Activated T-helper 17 cell treated with anti-CD3 and anti-CD28 coated beads, Interleukin-2, amount 50 U/mL, for 72 hours (primary cell): ENCODE data around the gene CHST8. TPM values are rescaled to one million over a fixed set of nuclear protein-coding genes. Genes with fewer than 3 reads are reported as not detected.
"Not testable (repeated sequence)": the region's sequence is repeated elsewhere in the genome, so short reads cannot be mapped to it uniquely, and the experiment has no call there.

Source experiments
- ATAC-seq: fragments of 150-1000 bp; cut with Tn5 transposase; replicated peaks from 2 replicates; pipeline ENCODE4 v1.10.0; 2021; ENCODE audit warnings: mild to moderate bottlenecking, moderate library complexity
- H3K27ac Mint-ChIP-seq: one replicate; pipeline ENCODE4 v1.8.0; 2022; ENCODE audit warnings: mixed read lengths
- H3K27me3 Mint-ChIP-seq: one replicate; pipeline ENCODE4 v1.8.0; 2022; ENCODE audit warnings: mixed read lengths
- H3K36me3 Mint-ChIP-seq: one replicate; pipeline ENCODE4 v1.8.0; 2022; ENCODE audit warnings: low read depth, mild to moderate bottlenecking, mixed read lengths
- H3K4me1 Mint-ChIP-seq: one replicate; pipeline ENCODE4 v1.8.0; 2022; ENCODE audit warnings: mixed read lengths
- H3K4me3 Mint-ChIP-seq: one replicate; pipeline ENCODE4 v1.8.0; 2022; ENCODE audit warnings: mild to moderate bottlenecking, mixed read lengths
- H3K9me3 Mint-ChIP-seq: one replicate; pipeline ENCODE4 v1.8.0; 2022; ENCODE audit warnings: mixed read lengths
- total RNA-seq, 2 donors: library from RNA; stranded (reverse); gene quantifications; one replicate each; pipeline ENCODE4 v1.2.3, GENCODE V29; 2022

The CHST8 gene
- total RNA-seq, 2 donors from 2014 or later, result not detected

DNA sequence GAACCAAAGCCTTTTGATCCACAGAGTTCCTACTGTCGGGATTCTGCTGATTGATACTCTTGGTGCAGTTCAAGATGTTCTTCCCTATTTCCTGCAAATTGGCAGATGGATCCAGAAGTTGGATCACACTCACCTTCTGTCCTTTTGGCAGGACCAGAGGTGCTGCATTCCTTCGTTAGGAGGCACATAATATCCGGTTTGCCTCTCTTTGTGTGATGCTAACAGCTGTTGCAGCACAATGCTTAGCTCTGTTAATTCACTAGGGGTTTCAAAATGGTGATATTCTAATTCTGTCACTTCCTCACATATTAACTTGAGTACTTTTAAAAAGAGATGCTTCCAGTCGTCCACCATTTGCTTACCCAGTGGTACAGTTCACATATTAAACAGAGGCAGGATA is 15.2 kb upstream of the CHST8 start:
- peaks cover 31% of the 10 kb centered on the region for H3K27me3 Mint-ChIP-seq
- H3K9me3 Mint-ChIP-seq, result peaks cover 16% of the 10 kb centered on the region
- H3K27ac Mint-ChIP-seq, result no peak overlapping the region
- H3K4me3 Mint-ChIP-seq, result no peak overlapping the region
- no peak for ATAC-seq
- no peaks in the 10 kb centered on the region for H3K4me1 Mint-ChIP-seq
- no peaks in the 10 kb centered on the region for H3K36me3 Mint-ChIP-seq

GRCh38 chr19:33609353-33609752 is 12.4 kb upstream of the CHST8 start:
- peaks cover 8% of the 10 kb centered on the region for H3K9me3 Mint-ChIP-seq
- ATAC-seq, result no peak
- H3K4me1 Mint-ChIP-seq, result no peaks in the 10 kb centered on the region
- no peak overlapping the region for H3K27ac Mint-ChIP-seq
- no peak overlapping the region for H3K4me3 Mint-ChIP-seq
- no peaks in the 10 kb centered on the region for H3K36me3 Mint-ChIP-seq
- H3K27me3 Mint-ChIP-seq, result peaks cover 36% of the 10 kb centered on the region

- Mint-ChIP-seq H3K27ac (no peak overlapping the region), H3K4me3 (no peak overlapping the region), H3K4me1 (no peaks in the 10 kb centered on the region), H3K27me3 (peaks cover 39% of the 10 kb centered on the region), H3K9me3 (peaks cover 8% of the 10 kb centered on the region), H3K36me3 (no peaks in the 10 kb centered on the region)
- no peak for ATAC-seq
Measured at GRCh38 chr19:33610588-33610987, 11.2 kb upstream of the CHST8 start.

GRCh38 chr19:33612928-33613619 is 8.7 kb upstream of the CHST8 start:
- peaks cover 31% of the 10 kb centered on the region for H3K27me3 Mint-ChIP-seq
- ATAC-seq, result no peak
- peaks cover 8% of the 10 kb centered on the region for H3K9me3 Mint-ChIP-seq
- no peaks in the 10 kb centered on the region for H3K36me3 Mint-ChIP-seq
- H3K4me1 Mint-ChIP-seq, result no peaks in the 10 kb centered on the region
- H3K4me3 Mint-ChIP-seq, result no peak overlapping the region
- H3K27ac Mint-ChIP-seq, result no peak overlapping the region

DNA sequence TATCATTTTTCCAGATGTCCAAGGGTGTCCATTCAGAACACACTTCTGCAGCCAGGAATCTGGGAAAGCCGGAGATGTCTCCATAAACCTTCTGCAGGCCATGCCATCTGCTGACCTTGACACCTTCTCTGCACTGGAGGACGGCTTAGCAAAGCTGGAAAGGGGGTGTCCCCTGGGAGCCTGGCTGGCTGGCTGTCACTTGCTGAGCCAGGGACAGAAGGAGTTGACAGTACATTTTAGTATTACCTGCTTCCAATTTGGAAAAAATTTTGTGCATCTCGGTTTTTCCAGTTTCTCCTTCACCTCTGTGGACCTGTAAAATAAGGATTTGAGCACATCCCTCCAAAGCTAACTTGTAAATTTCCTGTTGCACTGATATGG is 8.1 kb upstream of the CHST8 start:
- Mint-ChIP-seq H3K4me3 (no peak overlapping the region), H3K36me3 (no peaks in the 10 kb centered on the region), H3K27ac (no peak overlapping the region), H3K27me3 (peaks cover 34% of the 10 kb centered on the region), H3K9me3 (peaks cover 8% of the 10 kb centered on the region), H3K4me1 (no peaks in the 10 kb centered on the region)
- no peak for ATAC-seq

GRCh38 chr19:33616346-33616745 is 5.4 kb upstream of the CHST8 start:
- H3K27me3 Mint-ChIP-seq, result peaks cover 45% of the 10 kb centered on the region
- no peak overlapping the region for H3K27ac Mint-ChIP-seq
- no peaks in the 10 kb centered on the region for H3K36me3 Mint-ChIP-seq
- no peaks in the 10 kb centered on the region for H3K4me1 Mint-ChIP-seq
- H3K4me3 Mint-ChIP-seq, result no peak overlapping the region
- ATAC-seq, result no peak
- H3K9me3 Mint-ChIP-seq, result no peaks in the 10 kb centered on the region

DNA sequence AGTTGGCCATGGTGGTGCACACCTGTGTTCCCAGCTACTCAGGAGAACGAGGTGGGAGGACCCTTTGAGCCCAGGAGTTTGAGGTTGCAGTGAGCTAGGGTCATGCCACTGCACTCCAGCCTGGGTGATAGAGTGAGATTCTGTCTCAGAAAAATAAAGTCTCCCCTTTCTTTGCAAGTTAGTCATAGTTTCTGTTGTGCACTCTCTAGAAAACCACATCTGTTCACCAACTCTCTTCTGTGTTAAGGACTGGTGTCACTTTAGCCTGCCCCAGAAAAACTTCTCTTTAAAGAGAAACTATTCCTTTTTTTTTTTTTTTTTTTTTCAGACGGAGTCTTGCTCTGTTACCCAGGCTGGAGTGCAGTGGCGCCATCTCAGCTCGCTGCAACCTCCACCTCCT is 4.9 kb upstream of the CHST8 start:
- Mint-ChIP-seq H3K4me1 (no peaks in the 10 kb centered on the region), H3K4me3 (no peak overlapping the region), H3K27ac (no peak overlapping the region), H3K36me3 (no peaks in the 10 kb centered on the region), H3K9me3 (no peaks in the 10 kb centered on the region), H3K27me3 (peaks cover 40% of the 10 kb centered on the region)
- peak; percentile 21 for ATAC-seq

GRCh38 chr19:33618363-33618762 is 3.4 kb upstream of the CHST8 start:
- not testable (repeated sequence) for ATAC-seq, H3K27ac Mint-ChIP-seq, H3K4me3 Mint-ChIP-seq, H3K36me3 Mint-ChIP-seq, H3K9me3 Mint-ChIP-seq, H3K4me1 Mint-ChIP-seq
- peaks cover 37% of the 10 kb centered on the region for H3K27me3 Mint-ChIP-seq

DNA sequence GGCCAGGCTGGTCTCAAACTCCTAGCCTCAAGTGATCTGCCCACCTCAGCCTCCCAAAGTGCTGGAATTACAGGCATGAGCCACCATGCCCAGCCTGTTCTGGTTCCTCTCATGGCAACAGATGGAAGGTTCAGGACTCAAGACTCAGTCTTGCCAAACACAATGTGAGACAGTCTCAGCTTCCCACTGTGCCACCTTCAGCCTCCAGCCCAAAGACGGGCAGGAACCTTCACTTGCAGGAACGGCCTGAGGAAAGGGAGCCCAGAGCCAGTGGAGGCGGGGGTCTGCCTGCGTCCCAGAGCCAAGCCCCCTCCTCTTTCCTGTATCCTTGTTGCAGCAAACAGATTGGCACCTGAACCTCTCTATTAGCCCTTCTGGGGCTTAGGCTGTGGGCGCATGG is 2.9 kb upstream of the CHST8 start:
- H3K36me3 Mint-ChIP-seq, result no peaks in the 10 kb centered on the region
- H3K27me3 Mint-ChIP-seq, result peaks cover 41% of the 10 kb centered on the region
- no peaks in the 10 kb centered on the region for H3K4me1 Mint-ChIP-seq
- no peak overlapping the region for H3K4me3 Mint-ChIP-seq
- no peak overlapping the region for H3K27ac Mint-ChIP-seq
- H3K9me3 Mint-ChIP-seq, result no peaks in the 10 kb centered on the region
- no peak for ATAC-seq

- H3K9me3 Mint-ChIP-seq, result no peaks in the 10 kb centered on the region
- ATAC-seq, result no peak
- H3K36me3 Mint-ChIP-seq, result no peaks in the 10 kb centered on the region
- H3K4me3 Mint-ChIP-seq, result no peak overlapping the region
- no peak overlapping the region for H3K27ac Mint-ChIP-seq
- peaks cover 43% of the 10 kb centered on the region for H3K27me3 Mint-ChIP-seq
- H3K4me1 Mint-ChIP-seq, result no peaks in the 10 kb centered on the region
Measured at GRCh38 chr19:33620611-33621010, 1.1 kb upstream of the CHST8 start.

- ATAC-seq, result no peak
- no peak overlapping the region for H3K27ac Mint-ChIP-seq
- no peaks in the 10 kb centered on the region for H3K36me3 Mint-ChIP-seq
- H3K4me1 Mint-ChIP-seq, result no peaks in the 10 kb centered on the region
- H3K4me3 Mint-ChIP-seq, result no peak overlapping the region
- no peaks in the 10 kb centered on the region for H3K9me3 Mint-ChIP-seq
- peaks cover 45% of the 10 kb centered on the region for H3K27me3 Mint-ChIP-seq
Measured at GRCh38 chr19:33621065-33621785, 528 bp upstream of the CHST8 start.

DNA sequence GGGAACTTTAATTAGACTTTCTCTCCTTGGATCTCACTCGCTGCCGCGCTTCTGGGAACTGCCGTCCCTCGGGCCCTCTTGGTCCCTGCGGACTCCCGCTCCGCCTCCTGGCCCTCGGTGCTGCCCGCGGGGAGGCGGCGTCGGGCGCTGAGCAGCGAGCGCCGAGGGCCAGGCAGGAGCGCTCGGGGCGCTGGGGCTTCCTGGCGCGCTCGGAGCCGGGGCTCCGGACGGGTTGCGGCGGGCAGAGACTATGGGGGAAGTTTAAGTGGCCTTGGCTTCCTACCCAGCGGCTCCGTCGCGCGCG is 704 bp downstream of the CHST8 start:
- ATAC-seq, result no peak
- no peaks in the 10 kb centered on the region for H3K9me3 Mint-ChIP-seq
- no peak overlapping the region for H3K4me3 Mint-ChIP-seq
- H3K4me1 Mint-ChIP-seq, result no peaks in the 10 kb centered on the region
- H3K27me3 Mint-ChIP-seq, result peaks cover 45% of the 10 kb centered on the region
- no peaks in the 10 kb centered on the region for H3K36me3 Mint-ChIP-seq
- no peak overlapping the region for H3K27ac Mint-ChIP-seq

DNA sequence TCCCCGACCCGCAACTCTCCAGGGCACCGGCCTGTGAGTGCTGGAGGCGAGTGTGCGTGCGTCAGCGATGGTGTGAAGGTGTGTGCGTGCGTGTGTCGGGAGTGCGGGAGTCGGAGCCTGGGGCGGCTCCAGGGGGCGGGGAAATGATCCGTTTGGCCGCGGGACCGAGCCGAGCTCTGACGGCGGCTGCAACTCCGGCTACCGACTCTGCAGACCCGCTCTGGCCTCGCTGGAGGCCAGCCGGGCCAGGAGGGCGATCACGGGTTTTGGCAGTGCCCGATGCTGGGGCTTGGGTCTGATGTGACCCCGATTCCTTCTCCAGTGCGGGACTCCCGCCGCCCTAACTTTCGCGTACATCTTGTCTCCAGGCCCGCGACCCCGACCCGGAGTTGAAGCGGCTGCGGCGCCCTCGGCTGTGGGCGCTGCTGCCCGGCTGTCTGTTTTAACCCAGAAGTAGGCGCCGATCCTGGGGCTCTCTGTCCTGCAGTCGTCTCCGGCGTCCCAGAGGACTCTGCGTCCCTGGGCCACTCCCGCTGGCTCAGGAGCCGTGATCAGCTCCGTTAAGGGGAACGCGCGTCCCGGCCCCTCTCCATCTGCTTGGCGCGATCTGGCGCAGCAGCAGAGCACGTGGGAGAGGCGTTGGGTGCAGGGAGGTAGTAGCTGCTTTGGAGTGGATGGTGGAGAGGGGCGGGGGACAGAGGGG is 1.2 kb downstream of the CHST8 start:
- Mint-ChIP-seq H3K9me3 (no peaks in the 10 kb centered on the region), H3K27me3 (peaks cover 47% of the 10 kb centered on the region), H3K36me3 (no peaks in the 10 kb centered on the region), H3K4me1 (no peaks in the 10 kb centered on the region), H3K27ac (no peak overlapping the region), H3K4me3 (no peak overlapping the region)
- ATAC-seq, result no peak

- Mint-ChIP-seq H3K27me3 (peaks cover 48% of the 10 kb centered on the region), H3K36me3 (no peaks in the 10 kb centered on the region), H3K4me3 (no peak overlapping the region), H3K9me3 (no peaks in the 10 kb centered on the region), H3K4me1 (no peaks in the 10 kb centered on the region), H3K27ac (no peak overlapping the region)
- ATAC-seq, result no peak
Measured at GRCh38 chr19:33624586-33624985, 2.8 kb downstream of the CHST8 start.

DNA sequence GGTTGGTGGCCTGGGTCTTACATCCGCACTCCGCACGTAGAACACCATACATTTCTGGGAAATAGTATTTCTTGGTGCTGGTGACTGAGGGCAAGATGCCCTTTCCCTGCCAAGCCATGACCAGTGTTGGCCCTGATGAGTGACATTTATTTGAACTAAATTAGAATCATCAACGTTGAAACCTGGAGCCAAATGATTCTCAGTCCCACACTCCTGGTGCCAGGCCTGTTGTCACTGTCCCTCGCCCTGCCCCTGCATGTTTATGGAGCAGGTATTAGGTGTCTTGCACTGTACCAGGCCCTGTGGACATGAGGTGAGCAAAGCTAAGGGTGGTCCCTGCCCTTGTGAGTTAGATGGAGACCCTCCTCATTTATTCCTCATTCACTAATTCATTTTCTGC is 5.8 kb downstream of the CHST8 start:
- Mint-ChIP-seq H3K27me3 (peaks cover 33% of the 10 kb centered on the region), H3K9me3 (no peaks in the 10 kb centered on the region), H3K4me3 (no peak overlapping the region), H3K36me3 (no peaks in the 10 kb centered on the region), H3K4me1 (no peaks in the 10 kb centered on the region), H3K27ac (no peak overlapping the region)
- ATAC-seq, result no peak
